GM12801 (cell line): ENCODE measurements around the gene PTGDR2.

Experiments used
- TF ChIP-seq, protein P1 (sequence below): IDR thresholded peaks from one replicate; pipeline ENCODE4 v1.5.1; 2011; ENCODE audit warnings: control low read depth; ENCODE audit not compliant: insufficient read length; ENCODE audit errors: extremely low read depth

The PTGDR2 gene

DNA sequence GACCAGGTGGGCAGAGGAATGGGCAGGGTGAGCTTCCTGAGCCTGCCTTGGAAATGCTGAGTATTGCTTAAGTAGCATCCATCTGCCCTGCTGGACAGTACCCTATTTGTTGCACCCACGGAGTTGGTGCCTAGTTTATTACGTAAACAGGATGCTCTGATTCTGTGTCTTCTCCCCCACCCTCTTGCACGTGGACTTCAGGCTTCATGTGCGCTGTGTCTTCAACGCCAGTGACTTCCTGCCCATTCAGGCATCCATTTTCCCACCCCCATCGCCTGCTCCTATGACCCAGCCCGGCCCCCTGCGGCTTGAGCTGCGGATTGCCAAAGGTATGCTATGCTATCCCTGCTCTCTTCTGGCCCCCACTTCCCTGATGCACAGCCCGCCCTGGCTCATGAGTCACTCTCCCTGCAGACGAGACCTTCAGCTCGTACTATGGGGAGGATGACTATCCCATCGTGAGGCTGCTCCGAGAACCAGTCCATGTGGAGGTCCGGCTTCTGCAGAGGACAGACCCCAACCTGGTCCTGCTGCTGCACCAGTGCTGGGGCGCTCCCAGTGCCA is 17.3 kb upstream of the PTGDR2 start:
- TF ChIP-seq, protein P1, sequence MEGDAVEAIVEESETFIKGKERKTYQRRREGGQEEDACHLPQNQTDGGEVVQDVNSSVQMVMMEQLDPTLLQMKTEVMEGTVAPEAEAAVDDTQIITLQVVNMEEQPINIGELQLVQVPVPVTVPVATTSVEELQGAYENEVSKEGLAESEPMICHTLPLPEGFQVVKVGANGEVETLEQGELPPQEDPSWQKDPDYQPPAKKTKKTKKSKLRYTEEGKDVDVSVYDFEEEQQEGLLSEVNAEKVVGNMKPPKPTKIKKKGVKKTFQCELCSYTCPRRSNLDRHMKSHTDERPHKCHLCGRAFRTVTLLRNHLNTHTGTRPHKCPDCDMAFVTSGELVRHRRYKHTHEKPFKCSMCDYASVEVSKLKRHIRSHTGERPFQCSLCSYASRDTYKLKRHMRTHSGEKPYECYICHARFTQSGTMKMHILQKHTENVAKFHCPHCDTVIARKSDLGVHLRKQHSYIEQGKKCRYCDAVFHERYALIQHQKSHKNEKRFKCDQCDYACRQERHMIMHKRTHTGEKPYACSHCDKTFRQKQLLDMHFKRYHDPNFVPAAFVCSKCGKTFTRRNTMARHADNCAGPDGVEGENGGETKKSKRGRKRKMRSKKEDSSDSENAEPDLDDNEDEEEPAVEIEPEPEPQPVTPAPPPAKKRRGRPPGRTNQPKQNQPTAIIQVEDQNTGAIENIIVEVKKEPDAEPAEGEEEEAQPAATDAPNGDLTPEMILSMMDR = no peak

DNA sequence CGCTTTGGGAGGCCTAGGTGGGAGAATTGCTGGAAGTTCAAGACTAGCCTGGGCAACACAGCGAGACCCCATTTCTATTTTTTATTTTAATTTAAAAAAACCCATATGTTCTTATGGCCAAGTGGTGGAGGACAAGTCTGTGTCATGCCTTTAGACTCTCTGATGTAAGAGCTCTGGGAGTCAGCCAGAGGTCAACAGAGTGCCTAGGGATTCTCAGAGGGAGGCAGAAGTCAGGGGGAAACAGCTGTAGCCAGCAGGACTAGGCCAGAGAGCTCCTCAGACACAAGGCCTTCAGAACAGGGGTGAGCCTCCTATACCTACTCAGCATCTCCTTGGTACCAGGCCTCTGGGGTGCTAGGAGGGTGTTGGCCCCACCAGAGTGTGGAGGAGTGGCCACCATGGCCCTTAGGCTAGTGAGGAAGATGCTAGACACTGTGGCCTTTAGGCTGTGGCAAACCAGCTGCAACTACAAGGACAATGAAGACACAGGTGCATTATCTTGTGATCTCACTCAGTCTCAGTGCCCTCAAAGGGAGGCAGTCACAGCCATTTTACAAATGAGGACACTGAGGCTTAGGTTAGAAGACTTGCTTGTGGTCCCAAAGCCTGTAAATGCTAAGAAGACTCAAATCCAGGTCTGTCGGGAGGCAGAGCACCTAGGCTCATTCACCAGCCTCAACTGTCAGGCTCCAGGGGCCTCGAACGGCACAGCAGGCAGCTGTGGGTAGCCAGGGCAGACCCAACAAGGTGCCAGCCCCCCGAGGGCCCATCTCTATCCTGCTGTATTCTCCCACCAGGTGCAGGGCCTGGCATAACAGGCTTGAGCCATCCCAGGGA is 16.6 kb upstream of the PTGDR2 start:
- TF ChIP-seq, protein P1 = no peak

DNA sequence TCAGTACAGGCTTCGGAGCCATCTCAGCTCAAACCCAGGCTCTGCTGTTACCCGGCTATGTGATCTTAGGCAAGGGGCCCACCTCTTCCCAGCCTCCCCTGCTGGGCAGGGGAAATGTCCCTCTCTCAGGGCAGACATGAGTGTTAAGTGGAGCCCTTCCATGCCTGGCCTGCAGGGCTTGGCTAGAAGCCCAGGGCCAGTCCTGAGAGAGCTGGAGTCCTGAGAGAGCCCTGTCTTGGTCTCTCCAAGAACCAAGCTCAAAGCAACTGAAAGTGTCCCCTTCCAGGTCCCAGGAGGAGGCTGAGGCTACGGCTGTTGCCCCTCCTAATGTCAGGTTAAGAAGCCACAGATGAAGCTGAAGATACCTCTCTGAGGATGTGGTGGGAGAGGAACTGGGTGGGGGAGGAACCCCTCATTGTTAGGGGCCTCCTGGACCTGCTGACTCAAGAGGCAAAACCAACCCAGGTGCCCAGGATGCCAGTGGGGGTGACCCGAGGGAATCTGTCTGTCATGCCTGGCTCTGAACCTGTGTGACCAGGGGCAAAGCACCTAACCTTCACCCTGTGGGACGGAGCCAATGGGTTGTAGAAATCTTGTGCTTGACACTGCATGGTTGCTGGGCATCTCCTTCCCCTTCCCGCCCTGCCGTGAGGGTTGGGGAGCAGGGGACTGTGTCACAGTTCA is 15.8 kb upstream of the PTGDR2 start:
- TF ChIP-seq, protein P1 = no peak

DNA sequence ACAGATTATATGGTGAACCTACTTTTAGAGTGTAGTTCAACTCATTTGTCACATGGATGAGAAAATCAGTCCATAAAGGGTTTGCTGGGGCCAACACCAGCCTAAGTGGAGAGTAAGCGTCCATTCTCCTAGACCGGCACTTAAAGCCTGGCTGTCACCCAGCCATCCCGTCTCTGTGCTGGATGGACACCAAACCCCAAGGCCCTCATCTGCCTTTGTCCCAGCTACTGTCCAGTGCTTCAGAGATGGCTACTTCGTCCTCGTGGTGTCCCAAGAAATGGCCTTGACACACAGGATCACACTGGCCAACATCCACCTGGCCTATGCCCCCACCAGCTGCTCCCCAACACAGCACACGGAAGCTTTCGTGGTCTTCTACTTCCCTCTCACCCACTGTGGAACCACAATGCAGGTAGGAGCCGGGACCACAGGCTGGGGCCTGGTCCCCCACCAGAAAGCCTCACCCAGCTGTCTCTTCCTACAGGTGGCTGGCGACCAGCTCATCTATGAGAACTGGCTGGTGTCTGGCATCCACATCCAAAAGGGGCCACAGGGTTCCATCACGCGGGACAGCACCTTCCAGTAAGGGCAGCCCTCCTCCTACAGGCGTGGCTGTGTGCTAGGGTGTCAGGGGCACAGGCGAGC is 15.1 kb upstream of the PTGDR2 start:
- TF ChIP-seq, protein P1 = no peak

DNA sequence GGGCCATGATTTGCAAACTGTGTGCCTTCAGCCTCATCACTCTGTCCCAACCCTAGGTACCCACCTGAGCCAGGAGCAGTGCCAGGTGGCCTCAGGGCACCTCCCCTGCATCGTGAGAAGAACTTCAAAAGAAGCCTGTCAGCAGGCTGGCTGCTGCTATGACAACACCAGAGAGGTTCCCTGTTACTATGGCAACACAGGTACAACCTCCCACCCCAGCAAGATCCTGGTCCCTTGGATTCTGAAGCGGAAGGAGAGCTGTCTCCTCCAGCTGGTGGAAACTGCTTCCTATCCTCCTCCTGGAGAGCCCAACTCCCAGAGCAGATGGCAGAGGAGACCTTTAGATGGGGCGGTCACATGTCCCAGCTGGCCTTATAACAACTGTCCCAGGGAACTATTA is 14.5 kb upstream of the PTGDR2 start:
- TF ChIP-seq, protein P1 = no peak

DNA sequence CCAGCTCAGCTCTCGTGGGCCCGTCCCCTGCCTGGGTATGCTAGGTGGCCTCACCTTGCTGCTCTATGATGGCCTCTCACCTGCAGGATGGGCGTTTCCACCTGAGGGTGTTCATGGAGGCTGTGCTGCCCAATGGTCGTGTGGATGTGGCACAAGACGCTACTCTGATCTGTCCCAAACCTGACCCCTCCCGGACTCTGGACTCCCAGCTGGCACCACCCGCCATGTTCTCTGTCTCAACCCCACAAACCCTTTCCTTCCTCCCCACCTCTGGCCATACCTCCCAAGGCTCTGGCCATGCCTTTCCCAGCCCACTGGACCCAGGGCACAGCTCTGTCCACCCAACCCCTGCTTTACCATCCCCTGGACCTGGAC is 13.7 kb upstream of the PTGDR2 start:
- TF ChIP-seq, protein P1 = no peak
